Stimulated activated naive CD8-positive, alpha-beta T cell treated with anti-CD3 and anti-CD28 coated beads, Interleukin-15, amount 100 ng/mL, for 72 hours (primary cell): ENCODE results near the gene ACBD3.

Experiments
- ATAC-seq: fragments of 150-1000 bp; cut with Tn5 transposase; 2 replicates; pipeline ENCODE4 v1.10.0; 2021; ENCODE audit warnings: mild to moderate bottlenecking, moderate library complexity
- DNase-seq, 2 donors: peaks; one replicate each; pipeline ENCODE4 v3.0.0; 2021 to 2022
- H3K27ac Mint-ChIP-seq, 2 donors: one replicate each; pipeline ENCODE4 v1.8.0; 2022; ENCODE audit warnings: mild to moderate bottlenecking in 2 of 2, mixed read lengths in 2 of 2, moderate library complexity in 2 of 2
- H3K27me3 Mint-ChIP-seq: one replicate; pipeline ENCODE4 v1.8.0; 2022; ENCODE audit warnings: mixed read lengths
- H3K4me1 Mint-ChIP-seq: one replicate; pipeline ENCODE4 v1.8.0; 2022; ENCODE audit warnings: mild to moderate bottlenecking, mixed read lengths
- H3K4me3 Mint-ChIP-seq, 2 donors: one replicate each; pipeline ENCODE4 v1.8.0; 2022; ENCODE audit warnings: mild to moderate bottlenecking in 2 of 2, mixed read lengths in 2 of 2, moderate library complexity in 1 of 2
- H3K9me3 Mint-ChIP-seq, 2 donors: one replicate each; pipeline ENCODE4 v1.8.0; 2022; ENCODE audit warnings: mixed read lengths in 2 of 2

Gene ACBD3

GRCh38 chr1:226166341-226166740, 20.2 kb downstream of the ACBD3 start:
- Mint-ChIP-seq H3K4me1 (no peaks in the 10 kb centered on the region), H3K4me3 (no peak overlapping the region), H3K9me3 (no peaks in the 10 kb centered on the region), H3K27me3 (no peaks in the 10 kb centered on the region), H3K27ac (no peak overlapping the region)
- no peak for DNase-seq
- ATAC-seq, result no peak

DNA sequence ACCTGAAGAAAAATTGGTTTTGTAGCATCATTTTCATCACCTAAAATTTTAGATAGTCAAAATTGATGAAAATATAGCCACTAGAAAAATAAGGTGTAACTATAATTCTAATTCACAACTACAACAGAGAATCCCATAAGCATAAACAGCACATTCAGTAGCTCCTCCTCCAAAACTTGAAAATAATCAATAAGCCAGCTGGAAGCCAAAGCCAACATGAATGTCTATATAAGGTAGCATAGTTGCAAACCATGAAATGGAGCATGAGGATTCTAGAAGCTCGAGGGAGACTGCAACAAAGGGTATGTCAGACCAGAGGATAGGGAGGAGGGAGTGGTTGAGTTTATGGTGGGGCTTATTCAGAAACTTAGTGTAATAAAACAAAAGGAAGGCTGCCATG, 22.4 kb downstream of the ACBD3 start:
- ATAC-seq (no peak), DNase-seq (no peak)
- Mint-ChIP-seq H3K27me3 (no peaks in the 10 kb centered on the region), H3K9me3 (no peaks in the 10 kb centered on the region), H3K4me1 (no peaks in the 10 kb centered on the region), H3K4me3 (no peak overlapping the region), H3K27ac (no peak overlapping the region)

GRCh38 chr1:226162898-226163297, 23.6 kb downstream of the ACBD3 start:
- Mint-ChIP-seq H3K9me3 (no peaks in the 10 kb centered on the region), H3K27ac (peak overlapping the region in 1 of 2 donors; percentile 62)
- ATAC-seq, result no peak

GRCh38 chr1:226158983-226159382, 27.6 kb downstream of the ACBD3 start:
- Mint-ChIP-seq H3K27me3 (no peaks in the 10 kb centered on the region), H3K27ac (no peak overlapping the region), H3K4me1 (no peaks in the 10 kb centered on the region)

More at GRCh38 chr1:226162898-226163297, 23.6 kb downstream of the ACBD3 start:
- Mint-ChIP-seq H3K4me3 (no peak overlapping the region), H3K4me1 (no peaks in the 10 kb centered on the region), H3K27me3 (no peaks in the 10 kb centered on the region)
- DNase-seq, result no peak

GRCh38 chr1:226158457-226158856, 28.1 kb downstream of the ACBD3 start:
- no peak for DNase-seq
- no peaks in the 10 kb centered on the region for H3K4me1 Mint-ChIP-seq
- no peaks in the 10 kb centered on the region for H3K9me3 Mint-ChIP-seq
- H3K27ac Mint-ChIP-seq, result no peak overlapping the region
- no peak for ATAC-seq
- H3K4me3 Mint-ChIP-seq, result no peak overlapping the region
- no peaks in the 10 kb centered on the region for H3K27me3 Mint-ChIP-seq

More at GRCh38 chr1:226158983-226159382, 27.6 kb downstream of the ACBD3 start:
- DNase-seq (no peak), ATAC-seq (no peak)
- Mint-ChIP-seq H3K4me3 (no peak overlapping the region), H3K9me3 (no peaks in the 10 kb centered on the region)

DNA sequence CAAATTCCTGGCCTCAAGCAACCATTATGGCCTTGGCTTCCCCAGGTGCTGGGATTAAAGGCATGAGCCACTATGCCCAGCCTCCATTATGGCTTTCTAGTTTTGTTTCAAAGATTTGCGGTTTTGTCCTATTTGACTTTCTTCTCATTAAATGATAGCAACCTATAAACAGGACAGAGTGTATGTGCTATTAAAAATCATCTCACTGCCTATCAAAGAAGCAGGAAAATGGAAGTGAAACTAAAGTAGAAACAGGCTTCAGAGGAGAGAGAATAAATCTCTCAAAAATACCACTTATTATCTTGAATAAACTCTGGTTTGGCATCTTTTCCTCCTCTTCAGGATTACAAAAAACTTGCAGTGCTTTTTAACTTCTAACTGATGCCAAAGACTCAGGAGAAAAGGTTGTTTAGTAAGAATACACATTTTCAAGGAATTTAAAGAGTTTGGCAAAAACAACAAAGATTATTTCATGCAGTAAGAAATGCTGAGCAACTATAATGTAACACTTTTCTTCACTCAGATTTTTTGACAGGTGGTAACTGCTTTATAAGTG, 28.7 kb downstream of the ACBD3 start:
- Mint-ChIP-seq H3K4me3 (no peak overlapping the region), H3K27ac (peak overlapping the region in 1 of 2 donors; percentile 47), H3K9me3 (no peaks in the 10 kb centered on the region)

DNA sequence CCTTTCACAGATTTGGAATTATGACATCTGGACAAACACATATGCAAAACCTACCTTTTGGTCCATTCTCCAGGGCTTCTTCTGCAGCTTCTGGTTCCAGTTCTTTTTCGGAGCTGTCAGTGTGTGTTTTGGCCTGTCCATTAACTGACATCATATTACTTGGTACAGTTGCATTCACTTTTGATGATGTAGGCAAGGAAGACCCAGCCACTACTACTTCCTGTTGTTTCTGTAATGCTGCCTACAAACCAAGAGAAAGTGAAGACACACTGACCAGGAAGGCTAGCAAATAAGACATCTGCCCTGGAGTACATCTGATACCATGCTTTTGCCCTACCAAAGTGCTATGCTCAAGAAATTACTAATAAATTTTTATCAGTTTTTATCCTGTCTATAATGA, 31.9 kb downstream of the ACBD3 start:
- ATAC-seq (no peak), DNase-seq (no peak)
- H3K4me1 Mint-ChIP-seq, result no peaks in the 10 kb centered on the region
- no peaks in the 10 kb centered on the region for H3K9me3 Mint-ChIP-seq
- no peak overlapping the region for H3K4me3 Mint-ChIP-seq
- H3K27ac Mint-ChIP-seq, result peak overlapping the region in 1 of 2 donors; percentile 19
- H3K27me3 Mint-ChIP-seq, result no peaks in the 10 kb centered on the region

More for the DNA sequence above, 28.7 kb downstream of the ACBD3 start:
- Mint-ChIP-seq H3K27me3 (no peaks in the 10 kb centered on the region), H3K4me1 (no peaks in the 10 kb centered on the region)
- DNase-seq, result no peak
- ATAC-seq, result no peak

DNA sequence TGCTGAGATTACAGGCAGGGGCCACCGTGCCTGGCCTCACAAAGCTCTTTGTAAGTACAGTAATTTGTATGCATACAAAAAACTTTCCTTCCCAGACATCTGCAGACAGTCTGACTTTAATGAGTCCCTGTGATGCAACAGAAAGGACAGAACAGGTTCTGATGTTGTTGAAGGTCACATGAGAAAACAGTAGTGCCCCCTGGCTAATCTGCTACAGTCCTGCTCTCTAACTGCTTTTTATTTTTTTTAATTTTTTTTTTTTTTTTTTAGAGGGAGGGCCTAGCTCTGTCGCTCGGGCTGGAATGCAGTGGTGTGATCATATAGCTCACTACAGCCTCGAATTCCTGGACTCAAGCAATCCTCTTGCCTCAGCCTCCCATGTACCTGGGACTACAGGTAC, 36.7 kb downstream of the ACBD3 start:
- H3K4me3 Mint-ChIP-seq, result no peak overlapping the region

DNA sequence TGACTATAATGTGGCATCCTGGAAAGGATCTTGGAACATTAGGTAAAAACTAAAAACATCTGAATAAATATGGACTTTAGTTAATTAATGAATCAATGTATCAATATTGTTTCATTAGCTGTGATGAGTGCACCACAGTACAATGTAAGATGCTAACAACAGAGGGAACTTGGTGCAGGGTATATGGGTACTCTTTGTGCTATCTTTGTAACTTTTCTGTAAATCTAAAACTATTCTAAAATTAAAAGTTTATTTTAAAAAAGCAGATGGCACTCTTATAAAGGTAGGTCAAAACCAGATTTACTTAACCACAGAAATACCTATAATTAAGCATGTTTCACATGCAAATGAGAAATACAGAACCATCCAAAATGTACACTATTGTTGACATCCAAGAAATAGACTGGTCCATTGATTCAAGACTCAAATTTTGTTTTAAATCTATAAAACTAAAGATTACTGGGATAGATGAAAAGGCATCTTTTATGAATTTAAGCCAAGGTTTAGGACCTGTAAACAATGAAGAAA, 38.4 kb downstream of the ACBD3 start:
- peak overlapping the region; percentile 43 to 48 for H3K27ac Mint-ChIP-seq
- H3K4me1 Mint-ChIP-seq, result no peaks in the 10 kb centered on the region
- ATAC-seq (no peak), DNase-seq (no peak)
- H3K9me3 Mint-ChIP-seq, result no peaks in the 10 kb centered on the region
- no peaks in the 10 kb centered on the region for H3K27me3 Mint-ChIP-seq
- H3K4me3 Mint-ChIP-seq, result no peak overlapping the region

More for the DNA sequence above, 36.7 kb downstream of the ACBD3 start:
- H3K4me1 Mint-ChIP-seq, result no peaks in the 10 kb centered on the region
- H3K27ac Mint-ChIP-seq, result no peak overlapping the region
- DNase-seq (no peak), ATAC-seq (no peak)
- no peaks in the 10 kb centered on the region for H3K9me3 Mint-ChIP-seq
- no peaks in the 10 kb centered on the region for H3K27me3 Mint-ChIP-seq

GRCh38 chr1:226144045-226144444, 42.5 kb downstream of the ACBD3 start:
- no peak overlapping the region for H3K27ac Mint-ChIP-seq

GRCh38 chr1:226135709-226136108, 50.8 kb downstream of the ACBD3 start:
- Mint-ChIP-seq H3K9me3 (no peaks in the 10 kb centered on the region), H3K4me3 (no peak overlapping the region), H3K27ac (no peak overlapping the region), H3K27me3 (no peaks in the 10 kb centered on the region), H3K4me1 (no peaks in the 10 kb centered on the region)
- ATAC-seq, result no peak
- DNase-seq, result no peak

More at GRCh38 chr1:226144045-226144444, 42.5 kb downstream of the ACBD3 start:
- ATAC-seq (no peak), DNase-seq (no peak)
- Mint-ChIP-seq H3K4me1 (no peaks in the 10 kb centered on the region), H3K27me3 (no peaks in the 10 kb centered on the region), H3K9me3 (no peaks in the 10 kb centered on the region), H3K4me3 (no peak overlapping the region)

DNA sequence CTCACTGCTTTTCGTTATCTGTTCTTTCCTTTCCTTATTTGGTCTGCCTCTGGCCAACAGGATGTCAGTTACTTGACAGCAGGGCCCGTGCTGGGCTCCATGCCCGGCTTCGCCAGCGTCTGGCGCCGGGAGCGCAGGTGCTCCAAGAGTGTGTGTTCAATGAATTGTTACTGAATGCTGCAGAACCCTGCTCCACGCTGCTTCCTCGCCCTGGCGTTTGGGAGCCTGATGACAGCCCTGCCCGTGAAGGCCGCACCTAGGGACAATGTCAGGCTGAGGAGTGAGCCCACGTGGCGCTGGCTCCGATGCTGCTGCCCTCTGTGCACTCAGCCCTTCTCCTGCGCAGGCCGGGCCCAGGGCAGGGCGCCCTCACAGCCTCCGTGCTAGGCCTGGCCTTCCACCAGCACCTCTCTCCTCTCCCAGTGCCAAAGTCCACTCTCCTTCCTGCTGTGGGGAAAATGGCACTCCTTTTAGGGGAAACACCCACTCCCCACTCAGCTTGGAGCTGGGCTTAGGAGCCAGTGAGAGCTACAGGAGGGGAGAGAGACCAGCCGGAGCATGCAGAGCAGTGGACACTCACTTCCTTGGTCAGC, 51.4 kb downstream of the ACBD3 start:
- Mint-ChIP-seq H3K27ac (no peak overlapping the region), H3K4me1 (no peaks in the 10 kb centered on the region), H3K4me3 (no peak overlapping the region), H3K9me3 (no peaks in the 10 kb centered on the region), H3K27me3 (no peaks in the 10 kb centered on the region)
- DNase-seq, result no peak
- no peak for ATAC-seq

GRCh38 chr1:226134170-226135058, 52.1 kb downstream of the ACBD3 start:
- Mint-ChIP-seq H3K27ac (peak overlapping the region; percentile 2 to 88), H3K9me3 (no peaks in the 10 kb centered on the region), H3K27me3 (no peaks in the 10 kb centered on the region), H3K4me1 (no peaks in the 10 kb centered on the region), H3K4me3 (no peak overlapping the region)
- peak; percentile 56 for ATAC-seq
- no peak for DNase-seq

DNA sequence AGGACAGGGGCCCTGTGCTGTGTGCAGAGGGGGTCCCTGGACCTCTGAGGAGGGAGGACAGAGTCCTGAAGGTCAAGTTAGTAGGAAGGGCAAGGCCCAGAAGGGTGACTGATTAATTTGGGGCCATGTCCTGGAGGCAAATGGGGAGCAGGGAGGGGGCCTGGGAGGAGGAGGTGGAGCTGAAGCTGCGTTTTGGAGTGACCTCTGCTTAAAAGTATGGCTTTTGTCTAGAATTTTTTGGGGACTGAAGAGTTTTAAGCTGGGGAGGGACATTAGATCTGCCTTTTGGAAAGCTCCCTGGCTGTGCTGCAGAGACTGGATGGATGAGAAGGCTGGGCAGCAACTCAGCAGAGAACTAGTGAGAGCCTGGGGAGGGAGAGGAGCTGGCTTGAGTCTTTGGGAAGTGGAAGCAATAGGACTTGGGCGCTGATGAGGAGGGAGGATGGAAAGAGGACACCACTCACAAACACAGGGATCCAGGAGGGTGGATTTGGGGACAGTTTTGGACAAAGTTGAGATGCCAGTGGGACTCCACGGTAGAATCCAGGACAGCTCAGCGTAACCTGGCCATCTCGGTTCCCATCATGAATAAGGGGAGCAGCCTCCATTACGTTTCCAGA, 52.9 kb downstream of the ACBD3 start:
- Mint-ChIP-seq H3K9me3 (no peaks in the 10 kb centered on the region), H3K4me3 (no peak overlapping the region), H3K27me3 (no peaks in the 10 kb centered on the region), H3K27ac (peak overlapping the region; percentile 16 to 78), H3K4me1 (no peaks in the 10 kb centered on the region)
- peak; percentile 11 for ATAC-seq
- DNase-seq, result no peak

DNA sequence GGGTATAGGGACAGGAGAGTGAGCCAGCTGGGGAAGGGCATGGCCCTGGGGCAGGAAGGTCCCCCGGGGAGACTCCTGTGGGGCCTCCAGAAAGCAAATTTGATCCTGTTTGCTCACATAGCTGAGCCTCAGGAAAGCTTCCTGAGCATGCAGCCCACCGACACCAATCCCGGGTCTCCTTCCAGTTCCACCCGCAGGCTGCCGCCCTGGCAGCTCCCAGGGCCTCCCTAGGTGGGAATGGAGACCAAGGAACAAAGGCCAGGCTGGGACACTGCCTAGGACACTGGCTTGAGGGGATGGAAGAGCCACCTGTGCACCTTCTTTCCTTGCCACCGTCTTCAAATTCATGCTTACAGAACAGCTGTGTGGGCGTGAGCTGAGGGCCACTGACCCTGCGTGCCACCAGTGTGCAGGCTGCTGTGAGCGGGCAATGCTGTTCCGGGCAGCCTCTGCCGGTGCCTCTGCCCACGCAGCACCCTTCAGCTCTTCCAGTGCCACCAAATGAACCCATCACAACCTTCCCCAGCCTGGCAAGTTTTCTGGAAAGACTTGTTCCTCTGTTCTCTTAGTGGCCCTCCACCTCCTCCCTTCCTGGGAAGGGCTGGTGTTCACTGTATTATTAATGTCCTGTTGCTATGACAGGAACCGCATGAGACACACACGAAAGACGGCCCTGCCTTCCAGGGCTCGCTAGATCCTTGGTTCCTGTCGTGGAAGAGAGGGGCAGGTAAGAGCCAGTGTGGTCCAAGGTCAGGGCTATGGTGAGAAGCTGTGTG, 53.6 kb downstream of the ACBD3 start:
- no peak overlapping the region for H3K4me3 Mint-ChIP-seq
- peak overlapping the region; percentile 16 to 78 for H3K27ac Mint-ChIP-seq
- H3K27me3 Mint-ChIP-seq, result no peaks in the 10 kb centered on the region
- ATAC-seq (no peak), DNase-seq (no peak)
- H3K4me1 Mint-ChIP-seq, result no peaks in the 10 kb centered on the region
- no peaks in the 10 kb centered on the region for H3K9me3 Mint-ChIP-seq
